Activated CD4-positive, alpha-beta T cell treated with anti-CD3 and anti-CD28 coated beads, Interleukin-2, amount 50 U/mL, for 16 hours (primary cell): ENCODE data around the gene RUSF1.
"Not testable (repeated sequence)": the region's sequence is repeated elsewhere in the genome, so short reads cannot be mapped to it uniquely, and the experiment has no call there.

Source experiments
- DNase-seq: peaks from one replicate; pipeline ENCODE4 v3.0.0-alpha.2; 2020

The RUSF1 gene

GRCh38 chr16:31485571-31485970, 22.6 kb downstream of the RUSF1 start:
- DNase-seq, result no peak

GRCh38 chr16:31484491-31485171, 23.6 kb downstream of the RUSF1 start:
- no peak for DNase-seq

GRCh38 chr16:31484048-31484447, 24.1 kb downstream of the RUSF1 start:
- not testable (repeated sequence) for DNase-seq

- DNase-seq, result no peak
Observed at GRCh38 chr16:31483081-31483480, 25.1 kb downstream of the RUSF1 start, which contains the start of gene SLC5A2. Gene SLC5A2 (plus strand): TSS chr16:31483123. CDS start chr16:31483137, 14 bp downstream.

GRCh38 chr16:31480851-31481536, 27.2 kb downstream of the RUSF1 start:
- DNase-seq, result no peak

GRCh38 chr16:31479751-31480150, 28.4 kb downstream of the RUSF1 start:
- no peak for DNase-seq

GRCh38 chr16:31478956-31479355, 29.2 kb downstream of the RUSF1 start:
- no peak for DNase-seq

GRCh38 chr16:31477220-31478216, 30.7 kb downstream of the RUSF1 start:
- peak; percentile 25 for DNase-seq

GRCh38 chr16:31476303-31477219, 31.6 kb downstream of the RUSF1 start:
- peak; percentile 84 for DNase-seq

- DNase-seq, result no peak
Observed at GRCh38 chr16:31475946-31476302, 32.3 kb downstream of the RUSF1 start.

- DNase-seq, result no peak
Observed at GRCh38 chr16:31474773-31475738, 33.1 kb downstream of the RUSF1 start.

- no peak for DNase-seq
Observed at GRCh38 chr16:31474173-31474714, 33.9 kb downstream of the RUSF1 start.

- no peak for DNase-seq
Observed at GRCh38 chr16:31473264-31473984, 34.8 kb downstream of the RUSF1 start.

- DNase-seq, result peak; percentile 35
Observed at GRCh38 chr16:31472709-31473203, 35.4 kb downstream of the RUSF1 start.

GRCh38 chr16:31471875-31472708, 36.1 kb downstream of the RUSF1 start, which contains the start of gene TGFB1I1:
Gene TGFB1I1 (plus strand): TSS chr16:31472152. CDS start chr16:31472189, 37 bp downstream.
- no peak for DNase-seq

GRCh38 chr16:31471241-31471874, 36.8 kb downstream of the RUSF1 start:
- DNase-seq, result no peak

GRCh38 chr16:31470615-31471014, 37.6 kb downstream of the RUSF1 start:
- DNase-seq, result no peak

- no peak for DNase-seq
Observed at GRCh38 chr16:31467858-31468257, 40.3 kb downstream of the RUSF1 start.
